Liver (tissue), 9 donors: ENCODE measurements around the gene OR10G3. TPM values are rescaled to one million over a fixed set of nuclear protein-coding genes. Genes with fewer than 3 reads are reported as not detected.

Experiments
- DNase-seq: peaks from one replicate; pipeline ENCODE4 v3.0.0-alpha.2; 2017; ENCODE audit warnings: low spot score
- H3K27ac ChIP-seq, 2 donors: one replicate each; pipeline ENCODE4 v1.7.0; 2013; ENCODE audit warnings: inconsistent platforms in 2 of 2, low read length in 2 of 2, control low read depth in 1 of 2, low read depth in 1 of 2, mild to moderate bottlenecking in 1 of 2
- H3K27me3 ChIP-seq, 4 donors: one replicate each; pipeline versions ENCODE4 v1.6.1 to v1.7.0; 2013; ENCODE audit warnings: low read length in 3 of 4, inconsistent platforms in 1 of 4, mild to moderate bottlenecking in 1 of 4, moderate library complexity in 1 of 4; ENCODE audit not compliant: control insufficient read depth in 4 of 4, insufficient read depth in 4 of 4
- H3K36me3 ChIP-seq, 4 donors: one replicate each; pipeline versions ENCODE4 v1.6.1 to v1.7.0; 2013; ENCODE audit warnings: low read length in 3 of 4, mild to moderate bottlenecking in 3 of 4, low read depth in 1 of 4, moderate library complexity in 1 of 4; ENCODE audit not compliant: control insufficient read depth in 4 of 4, insufficient read depth in 3 of 4
- H3K4me1 ChIP-seq, 4 donors: one replicate each; pipeline versions ENCODE4 v1.6.1 to v1.7.0; 2013; ENCODE audit warnings: low read length in 3 of 4, mild to moderate bottlenecking in 3 of 4, moderate library complexity in 1 of 4; ENCODE audit not compliant: control insufficient read depth in 4 of 4, insufficient read depth in 4 of 4
- H3K4me3 ChIP-seq, 3 donors: one replicate each; pipeline versions ENCODE4 v1.6.1 to v1.7.0; 2013; ENCODE audit warnings: low read length in 3 of 3, control low read depth in 1 of 3, low read depth in 1 of 3, mild to moderate bottlenecking in 1 of 3
- H3K9ac ChIP-seq, 2 donors: one replicate each; pipeline ENCODE4 v1.7.0; 2013; ENCODE audit warnings: low read length in 2 of 2, mild to moderate bottlenecking in 2 of 2, moderate library complexity in 2 of 2, control low read depth in 1 of 2, low read depth in 1 of 2
- H3K9me3 ChIP-seq, 4 donors: one replicate each; pipeline versions ENCODE4 v1.6.1 to v1.7.0; 2013; ENCODE audit warnings: low read length in 3 of 4; ENCODE audit not compliant: control insufficient read depth in 4 of 4
- EGR1 ChIP-seq, 2 donors: IDR thresholded peaks; 2 replicates each; pipeline ENCODE4 v1.6.1; 2016 to 2018; ENCODE audit warnings: antibody characterized with exemption in 2 of 2, low read depth in 2 of 2
- FOXA1 ChIP-seq: IDR thresholded peaks from 2 replicates; pipeline ENCODE4 v1.6.1; 2016; ENCODE audit warnings: antibody characterized with exemption
- FOXA2 ChIP-seq: IDR thresholded peaks from 2 replicates; pipeline ENCODE4 v1.6.1; 2016; ENCODE audit warnings: antibody characterized with exemption
- GABPA ChIP-seq, 2 donors: IDR thresholded peaks in 1 of 2; conservative IDR thresholded peaks in 1 of 2; 2 replicates each; pipeline ENCODE4 v1.6.1; 2016; ENCODE audit warnings: antibody characterized with exemption in 2 of 2, mild to moderate bottlenecking in 1 of 2, moderate library complexity in 1 of 2
- HNF4G ChIP-seq: IDR thresholded peaks from 2 replicates; pipeline ENCODE4 v1.6.1; 2016; ENCODE audit warnings: antibody characterized with exemption
- JUND ChIP-seq, 2 donors: IDR thresholded peaks; 2 replicates each; pipeline ENCODE4 v1.6.1; 2016; ENCODE audit warnings: antibody characterized with exemption in 2 of 2
- RAD21 ChIP-seq, 2 donors: IDR thresholded peaks; 2 replicates each; pipeline ENCODE4 v1.6.1; 2016; ENCODE audit warnings: antibody characterized with exemption in 2 of 2, mild to moderate bottlenecking in 2 of 2
- RXRA ChIP-seq, 2 donors: IDR thresholded peaks; 2 replicates each; pipeline ENCODE4 v1.6.1; 2017 to 2018; ENCODE audit warnings: antibody characterized with exemption in 2 of 2, mild to moderate bottlenecking in 1 of 2
- SP1 ChIP-seq: IDR thresholded peaks from 2 replicates; pipeline ENCODE4 v1.6.1; 2018; ENCODE audit warnings: antibody characterized with exemption, mild to moderate bottlenecking
- TAF1 ChIP-seq: conservative IDR thresholded peaks from 2 replicates; pipeline ENCODE4 v1.6.1; 2016; ENCODE audit warnings: antibody characterized with exemption, mild to moderate bottlenecking
- YY1 ChIP-seq: IDR thresholded peaks from 2 replicates; pipeline ENCODE4 v1.6.1; 2016; ENCODE audit warnings: antibody characterized with exemption, mild to moderate bottlenecking
- WGBS: extraction: QIAGEN DNeasy Blood & Tissue Kit; methylation state at CpG from one replicate; pipeline ENCODE4 v1.1.7; 2013; 5-methylcytosine and 5-hydroxymethylcytosine counted together
- polyA plus RNA-seq, 2 donors: library from polyadenylated mRNA; stranded (reverse) in 1 of 2; unstranded in 1 of 2; fragments of 200-250 nt in 1 of 2; fragments of >200 nt in 1 of 2; fragmentation: Nextera tagmentation in 1 of 2; extraction: Ambion mirVana in 1 of 2; gene quantifications; one replicate each; pipeline versions ENCODE4 v1.2.1 to v1.2.3, GENCODE V29; 2013 to 2015
- total RNA-seq, 2 donors: library from RNA; depleted of rRNA; stranded (reverse); fragments of >200 nt; gene quantifications; one replicate each; pipeline ENCODE4 v1.2.3, GENCODE V29; 2014
- TF ChIP-seq, protein P1 (sequence below): IDR thresholded peaks from 2 replicates; pipeline ENCODE4 v1.6.1; 2016; ENCODE audit warnings: antibody characterized with exemption
- TF ChIP-seq, protein P2 (sequence below): IDR thresholded peaks from 2 replicates; pipeline ENCODE4 v1.6.1; 2016; ENCODE audit warnings: antibody characterized with exemption, mild to moderate bottlenecking
- TF ChIP-seq, protein P3 (sequence below): fragments of 150-350 bp; IDR thresholded peaks from 2 replicates; pipeline ENCODE4 v1.5.1; 2017; ENCODE audit warnings: improper control_type of control experiment, low read depth, low read length; ENCODE audit not compliant: missing input control
- TF ChIP-seq, protein P4 (sequence below): IDR thresholded peaks from 2 replicates; pipeline ENCODE4 v1.6.1; 2016; ENCODE audit warnings: antibody characterized with exemption
- TF ChIP-seq, protein P5 (sequence below): IDR thresholded peaks from 2 replicates; pipeline ENCODE4 v1.6.1; 2016; ENCODE audit warnings: antibody characterized with exemption
- donor health status: healthy.
- donor health status: healthy.
- donor health status: healthy.
- donor health status: healthy.
- donor health status: healthy.

OR10G3 gene
- total and polyA plus RNA-seq, 4 donors: not detected

DNA sequence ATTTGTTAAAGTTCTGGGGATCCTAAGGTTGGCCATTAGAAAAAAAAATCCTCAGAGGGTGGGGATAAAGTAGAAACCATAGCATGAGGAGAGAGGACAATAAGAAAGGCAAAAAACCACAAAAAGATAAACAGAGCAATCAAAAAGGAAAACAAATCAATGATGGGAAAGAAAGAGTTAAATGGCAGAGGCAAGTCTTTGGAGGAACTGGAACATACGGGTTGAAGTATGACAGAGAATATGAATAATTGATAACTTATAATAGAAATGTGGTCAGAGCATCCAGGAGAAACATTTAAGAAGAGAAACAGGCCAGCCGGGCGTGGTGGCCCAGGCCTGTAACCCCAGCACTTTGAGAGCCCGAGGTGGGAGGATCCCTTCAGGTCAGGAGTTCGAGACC is 35.9 kb downstream of the OR10G3 start:
- TF ChIP-seq SP1: no peak
- no peak for TF ChIP-seq RAD21 (IDR thresholded peaks at IDR 0.05)
- TF ChIP-seq YY1: no peak
- no peak for TF ChIP-seq HNF4G
- no peak for TF ChIP-seq FOXA1
- TF ChIP-seq TAF1: no peak
- TF ChIP-seq, protein P1, sequence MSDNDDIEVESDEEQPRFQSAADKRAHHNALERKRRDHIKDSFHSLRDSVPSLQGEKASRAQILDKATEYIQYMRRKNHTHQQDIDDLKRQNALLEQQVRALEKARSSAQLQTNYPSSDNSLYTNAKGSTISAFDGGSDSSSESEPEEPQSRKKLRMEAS: no peak
- TF ChIP-seq FOXA2: no peak
- TF ChIP-seq EGR1 (IDR thresholded peaks at IDR 0.05; ENCODE audit: low read depth in 2 of 2): no peak
- no peak for TF ChIP-seq GABPA (IDR thresholded peaks at IDR 0.05 in 1 of 2, conservative IDR thresholded peaks at IDR 0.05 in 1 of 2)
- no peak for TF ChIP-seq RXRA (IDR thresholded peaks at IDR 0.05)
- TF ChIP-seq JUND (IDR thresholded peaks at IDR 0.05): no peak
- TF ChIP-seq, protein P2, sequence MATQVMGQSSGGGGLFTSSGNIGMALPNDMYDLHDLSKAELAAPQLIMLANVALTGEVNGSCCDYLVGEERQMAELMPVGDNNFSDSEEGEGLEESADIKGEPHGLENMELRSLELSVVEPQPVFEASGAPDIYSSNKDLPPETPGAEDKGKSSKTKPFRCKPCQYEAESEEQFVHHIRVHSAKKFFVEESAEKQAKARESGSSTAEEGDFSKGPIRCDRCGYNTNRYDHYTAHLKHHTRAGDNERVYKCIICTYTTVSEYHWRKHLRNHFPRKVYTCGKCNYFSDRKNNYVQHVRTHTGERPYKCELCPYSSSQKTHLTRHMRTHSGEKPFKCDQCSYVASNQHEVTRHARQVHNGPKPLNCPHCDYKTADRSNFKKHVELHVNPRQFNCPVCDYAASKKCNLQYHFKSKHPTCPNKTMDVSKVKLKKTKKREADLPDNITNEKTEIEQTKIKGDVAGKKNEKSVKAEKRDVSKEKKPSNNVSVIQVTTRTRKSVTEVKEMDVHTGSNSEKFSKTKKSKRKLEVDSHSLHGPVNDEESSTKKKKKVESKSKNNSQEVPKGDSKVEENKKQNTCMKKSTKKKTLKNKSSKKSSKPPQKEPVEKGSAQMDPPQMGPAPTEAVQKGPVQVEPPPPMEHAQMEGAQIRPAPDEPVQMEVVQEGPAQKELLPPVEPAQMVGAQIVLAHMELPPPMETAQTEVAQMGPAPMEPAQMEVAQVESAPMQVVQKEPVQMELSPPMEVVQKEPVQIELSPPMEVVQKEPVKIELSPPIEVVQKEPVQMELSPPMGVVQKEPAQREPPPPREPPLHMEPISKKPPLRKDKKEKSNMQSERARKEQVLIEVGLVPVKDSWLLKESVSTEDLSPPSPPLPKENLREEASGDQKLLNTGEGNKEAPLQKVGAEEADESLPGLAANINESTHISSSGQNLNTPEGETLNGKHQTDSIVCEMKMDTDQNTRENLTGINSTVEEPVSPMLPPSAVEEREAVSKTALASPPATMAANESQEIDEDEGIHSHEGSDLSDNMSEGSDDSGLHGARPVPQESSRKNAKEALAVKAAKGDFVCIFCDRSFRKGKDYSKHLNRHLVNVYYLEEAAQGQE: no peak
- TF ChIP-seq, protein P3, sequence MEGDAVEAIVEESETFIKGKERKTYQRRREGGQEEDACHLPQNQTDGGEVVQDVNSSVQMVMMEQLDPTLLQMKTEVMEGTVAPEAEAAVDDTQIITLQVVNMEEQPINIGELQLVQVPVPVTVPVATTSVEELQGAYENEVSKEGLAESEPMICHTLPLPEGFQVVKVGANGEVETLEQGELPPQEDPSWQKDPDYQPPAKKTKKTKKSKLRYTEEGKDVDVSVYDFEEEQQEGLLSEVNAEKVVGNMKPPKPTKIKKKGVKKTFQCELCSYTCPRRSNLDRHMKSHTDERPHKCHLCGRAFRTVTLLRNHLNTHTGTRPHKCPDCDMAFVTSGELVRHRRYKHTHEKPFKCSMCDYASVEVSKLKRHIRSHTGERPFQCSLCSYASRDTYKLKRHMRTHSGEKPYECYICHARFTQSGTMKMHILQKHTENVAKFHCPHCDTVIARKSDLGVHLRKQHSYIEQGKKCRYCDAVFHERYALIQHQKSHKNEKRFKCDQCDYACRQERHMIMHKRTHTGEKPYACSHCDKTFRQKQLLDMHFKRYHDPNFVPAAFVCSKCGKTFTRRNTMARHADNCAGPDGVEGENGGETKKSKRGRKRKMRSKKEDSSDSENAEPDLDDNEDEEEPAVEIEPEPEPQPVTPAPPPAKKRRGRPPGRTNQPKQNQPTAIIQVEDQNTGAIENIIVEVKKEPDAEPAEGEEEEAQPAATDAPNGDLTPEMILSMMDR: no peak
- TF ChIP-seq, protein P4, sequence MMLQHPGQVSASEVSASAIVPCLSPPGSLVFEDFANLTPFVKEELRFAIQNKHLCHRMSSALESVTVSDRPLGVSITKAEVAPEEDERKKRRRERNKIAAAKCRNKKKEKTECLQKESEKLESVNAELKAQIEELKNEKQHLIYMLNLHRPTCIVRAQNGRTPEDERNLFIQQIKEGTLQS: no peak
- TF ChIP-seq, protein P5, sequence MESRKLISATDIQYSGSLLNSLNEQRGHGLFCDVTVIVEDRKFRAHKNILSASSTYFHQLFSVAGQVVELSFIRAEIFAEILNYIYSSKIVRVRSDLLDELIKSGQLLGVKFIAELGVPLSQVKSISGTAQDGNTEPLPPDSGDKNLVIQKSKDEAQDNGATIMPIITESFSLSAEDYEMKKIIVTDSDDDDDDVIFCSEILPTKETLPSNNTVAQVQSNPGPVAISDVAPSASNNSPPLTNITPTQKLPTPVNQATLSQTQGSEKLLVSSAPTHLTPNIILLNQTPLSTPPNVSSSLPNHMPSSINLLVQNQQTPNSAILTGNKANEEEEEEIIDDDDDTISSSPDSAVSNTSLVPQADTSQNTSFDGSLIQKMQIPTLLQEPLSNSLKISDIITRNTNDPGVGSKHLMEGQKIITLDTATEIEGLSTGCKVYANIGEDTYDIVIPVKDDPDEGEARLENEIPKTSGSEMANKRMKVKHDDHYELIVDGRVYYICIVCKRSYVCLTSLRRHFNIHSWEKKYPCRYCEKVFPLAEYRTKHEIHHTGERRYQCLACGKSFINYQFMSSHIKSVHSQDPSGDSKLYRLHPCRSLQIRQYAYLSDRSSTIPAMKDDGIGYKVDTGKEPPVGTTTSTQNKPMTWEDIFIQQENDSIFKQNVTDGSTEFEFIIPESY: no peak
- DNase-seq: no peak
- H3K4me1 ChIP-seq: no peaks in the 10 kb centered on the region
- H3K27ac ChIP-seq: no peak overlapping the region
- 65% methylated on average over 5 of the region's 5 CpGs for WGBS
- H3K9me3 ChIP-seq: no peaks in the 10 kb centered on the region
- H3K36me3 ChIP-seq: no peaks in the 10 kb centered on the region
- no peaks in the 10 kb centered on the region for H3K27me3 ChIP-seq
- H3K9ac ChIP-seq: no peak overlapping the region
- H3K4me3 ChIP-seq: no peak overlapping the region

DNA sequence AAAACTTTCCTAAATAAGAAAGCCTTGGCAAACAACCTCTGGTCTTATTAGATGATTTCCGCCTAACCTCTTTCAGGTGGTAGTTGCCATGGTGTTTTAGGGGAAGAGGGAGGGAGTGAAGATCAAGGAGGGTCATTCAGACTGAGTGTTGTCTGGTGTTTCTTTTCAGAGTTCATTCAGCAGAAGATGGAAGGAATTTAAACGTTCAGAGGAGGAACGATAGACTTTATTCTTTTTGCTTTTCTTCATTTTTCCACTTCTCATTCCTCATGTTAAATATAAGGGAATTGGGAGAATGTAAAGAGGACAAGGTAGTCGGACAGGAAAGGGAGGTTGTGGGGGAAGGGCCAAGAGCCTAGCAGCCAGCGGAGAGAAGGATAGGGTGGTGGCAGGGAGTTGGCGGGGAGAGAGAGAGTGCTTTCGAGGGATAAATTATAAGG is 36.3 kb downstream of the OR10G3 start:
- WGBS: 56% methylated on average over 7 of the region's 7 CpGs
- DNase-seq: no peak
- no peak for TF ChIP-seq YY1
- Histone ChIP-seq H3K27ac (no peak overlapping the region), H3K4me3 (no peak overlapping the region), H3K36me3 (no peaks in the 10 kb centered on the region), H3K4me1 (no peaks in the 10 kb centered on the region), H3K9me3 (no peaks in the 10 kb centered on the region), H3K9ac (no peak overlapping the region), H3K27me3 (no peaks in the 10 kb centered on the region)
